Liver (tissue), 9 donors: ENCODE measurements around the gene PTPN6. TPM values are rescaled to one million over a fixed set of nuclear protein-coding genes. Genes with fewer than 3 reads are reported as not detected.

Experiments
- DNase-seq: peaks from one replicate; pipeline ENCODE4 v3.0.0-alpha.2; 2017; ENCODE audit warnings: low spot score
- H3K27ac ChIP-seq, 2 donors: one replicate each; pipeline ENCODE4 v1.7.0; 2013; ENCODE audit warnings: inconsistent platforms in 2 of 2, low read length in 2 of 2, control low read depth in 1 of 2, low read depth in 1 of 2, mild to moderate bottlenecking in 1 of 2
- H3K27me3 ChIP-seq, 4 donors: one replicate each; pipeline versions ENCODE4 v1.6.1 to v1.7.0; 2013; ENCODE audit warnings: low read length in 3 of 4, inconsistent platforms in 1 of 4, mild to moderate bottlenecking in 1 of 4, moderate library complexity in 1 of 4; ENCODE audit not compliant: control insufficient read depth in 4 of 4, insufficient read depth in 4 of 4
- H3K36me3 ChIP-seq, 4 donors: one replicate each; pipeline versions ENCODE4 v1.6.1 to v1.7.0; 2013; ENCODE audit warnings: low read length in 3 of 4, mild to moderate bottlenecking in 3 of 4, low read depth in 1 of 4, moderate library complexity in 1 of 4; ENCODE audit not compliant: control insufficient read depth in 4 of 4, insufficient read depth in 3 of 4
- H3K4me1 ChIP-seq, 4 donors: one replicate each; pipeline versions ENCODE4 v1.6.1 to v1.7.0; 2013; ENCODE audit warnings: low read length in 3 of 4, mild to moderate bottlenecking in 3 of 4, moderate library complexity in 1 of 4; ENCODE audit not compliant: control insufficient read depth in 4 of 4, insufficient read depth in 4 of 4
- H3K4me3 ChIP-seq, 3 donors: one replicate each; pipeline versions ENCODE4 v1.6.1 to v1.7.0; 2013; ENCODE audit warnings: low read length in 3 of 3, control low read depth in 1 of 3, low read depth in 1 of 3, mild to moderate bottlenecking in 1 of 3
- H3K9ac ChIP-seq, 2 donors: one replicate each; pipeline ENCODE4 v1.7.0; 2013; ENCODE audit warnings: low read length in 2 of 2, mild to moderate bottlenecking in 2 of 2, moderate library complexity in 2 of 2, control low read depth in 1 of 2, low read depth in 1 of 2
- H3K9me3 ChIP-seq, 4 donors: one replicate each; pipeline versions ENCODE4 v1.6.1 to v1.7.0; 2013; ENCODE audit warnings: low read length in 3 of 4; ENCODE audit not compliant: control insufficient read depth in 4 of 4
- ATF3 ChIP-seq: IDR thresholded peaks from 2 replicates; pipeline ENCODE4 v1.6.1; 2016; ENCODE audit warnings: antibody characterized with exemption
- CTCF ChIP-seq: fragments of 150-350 bp; IDR thresholded peaks from 2 replicates; pipeline ENCODE4 v1.5.1; 2017; ENCODE audit warnings: improper control_type of control experiment, low read depth, low read length; ENCODE audit not compliant: missing input control
- EGR1 ChIP-seq, 2 donors: IDR thresholded peaks; 2 replicates each; pipeline ENCODE4 v1.6.1; 2016 to 2018; ENCODE audit warnings: antibody characterized with exemption in 2 of 2, low read depth in 2 of 2
- FOXA1 ChIP-seq: IDR thresholded peaks from 2 replicates; pipeline ENCODE4 v1.6.1; 2016; ENCODE audit warnings: antibody characterized with exemption
- FOXA2 ChIP-seq: IDR thresholded peaks from 2 replicates; pipeline ENCODE4 v1.6.1; 2016; ENCODE audit warnings: antibody characterized with exemption
- GABPA ChIP-seq, 2 donors: IDR thresholded peaks in 1 of 2; conservative IDR thresholded peaks in 1 of 2; 2 replicates each; pipeline ENCODE4 v1.6.1; 2016; ENCODE audit warnings: antibody characterized with exemption in 2 of 2, mild to moderate bottlenecking in 1 of 2, moderate library complexity in 1 of 2
- HNF4A ChIP-seq, 2 donors: conservative IDR thresholded peaks; 2 replicates each; pipeline ENCODE4 v1.6.1; 2016; ENCODE audit warnings: antibody characterized with exemption in 2 of 2, mild to moderate bottlenecking in 2 of 2
- HNF4G ChIP-seq: IDR thresholded peaks from 2 replicates; pipeline ENCODE4 v1.6.1; 2016; ENCODE audit warnings: antibody characterized with exemption
- JUND ChIP-seq, 2 donors: IDR thresholded peaks; 2 replicates each; pipeline ENCODE4 v1.6.1; 2016; ENCODE audit warnings: antibody characterized with exemption in 2 of 2
- MAX ChIP-seq: IDR thresholded peaks from 2 replicates; pipeline ENCODE4 v1.6.1; 2016; ENCODE audit warnings: antibody characterized with exemption
- NR2F2 ChIP-seq: IDR thresholded peaks from 2 replicates; pipeline ENCODE4 v1.6.1; 2016; ENCODE audit warnings: antibody characterized with exemption
- RAD21 ChIP-seq, 2 donors: IDR thresholded peaks; 2 replicates each; pipeline ENCODE4 v1.6.1; 2016; ENCODE audit warnings: antibody characterized with exemption in 2 of 2, mild to moderate bottlenecking in 2 of 2
- REST ChIP-seq: IDR thresholded peaks from 2 replicates; pipeline ENCODE4 v1.6.1; 2016; ENCODE audit warnings: antibody characterized with exemption, mild to moderate bottlenecking
- RXRA ChIP-seq, 2 donors: IDR thresholded peaks; 2 replicates each; pipeline ENCODE4 v1.6.1; 2017 to 2018; ENCODE audit warnings: antibody characterized with exemption in 2 of 2, mild to moderate bottlenecking in 1 of 2
- SP1 ChIP-seq: IDR thresholded peaks from 2 replicates; pipeline ENCODE4 v1.6.1; 2018; ENCODE audit warnings: antibody characterized with exemption, mild to moderate bottlenecking
- TAF1 ChIP-seq: conservative IDR thresholded peaks from 2 replicates; pipeline ENCODE4 v1.6.1; 2016; ENCODE audit warnings: antibody characterized with exemption, mild to moderate bottlenecking
- YY1 ChIP-seq: IDR thresholded peaks from 2 replicates; pipeline ENCODE4 v1.6.1; 2016; ENCODE audit warnings: antibody characterized with exemption, mild to moderate bottlenecking
- ZBTB33 ChIP-seq: IDR thresholded peaks from 2 replicates; pipeline ENCODE4 v1.6.1; 2016; ENCODE audit warnings: antibody characterized with exemption
- WGBS: extraction: QIAGEN DNeasy Blood & Tissue Kit; methylation state at CpG from one replicate; pipeline ENCODE4 v1.1.7; 2013; 5-methylcytosine and 5-hydroxymethylcytosine counted together
- polyA plus RNA-seq, 2 donors: library from polyadenylated mRNA; stranded (reverse) in 1 of 2; unstranded in 1 of 2; fragments of 200-250 nt in 1 of 2; fragments of >200 nt in 1 of 2; fragmentation: Nextera tagmentation in 1 of 2; extraction: Ambion mirVana in 1 of 2; gene quantifications; one replicate each; pipeline versions ENCODE4 v1.2.1 to v1.2.3, GENCODE V29; 2013 to 2015
- total RNA-seq, 2 donors: library from RNA; depleted of rRNA; stranded (reverse); fragments of >200 nt; gene quantifications; one replicate each; pipeline ENCODE4 v1.2.3, GENCODE V29; 2014
- donor health status: healthy.
- donor health status: healthy.
- donor health status: healthy.
- donor health status: healthy.
- donor health status: healthy.

Gene PTPN6
- total and polyA plus RNA-seq, 4 donors, result 15.2 to 41.0 (median 19.6) TPM

GRCh38 chr12:6925540-6926279, 25.4 kb upstream of the PTPN6 start:
- Histone ChIP-seq H3K27me3 (no peaks in the 10 kb centered on the region), H3K4me1 (peaks cover 9 to 56% (median 48%) of the 10 kb centered on the region in 4 donors)
- WGBS, result 18% methylated on average over 8 of the region's 8 CpGs

More at GRCh38 chr12:6925540-6926279, 25.4 kb upstream of the PTPN6 start:
- Histone ChIP-seq H3K9ac (peak overlapping the region in 1 of 2 donors; percentile 51), H3K36me3 (no peaks in the 10 kb centered on the region), H3K4me3 (peak overlapping the region; percentile 14 to 55 (median 36)), H3K9me3 (no peaks in the 10 kb centered on the region), H3K27ac (peak overlapping the region; percentile 89 to 93)
- no peak for DNase-seq
- TF ChIP-seq FOXA2 (no peak), CTCF (peak; percentile 1), HNF4G (no peak), RXRA (IDR thresholded peaks at IDR 0.05) (peak in 1 of 2 donors; percentile 47), SP1 (peak; percentile 47), TAF1 (no peak), EGR1 (IDR thresholded peaks at IDR 0.05; ENCODE audit: low read depth in 2 of 2) (peak in 1 of 2 donors; percentile 27), REST (peak; percentile 72), MAX (no peak), RAD21 (IDR thresholded peaks at IDR 0.05) (peak; percentile 48 to 56), ZBTB33 (no peak), JUND (IDR thresholded peaks at IDR 0.05) (peak in 1 of 2 donors; percentile 81), FOXA1 (no peak), NR2F2 (no peak), YY1 (peak; percentile 54), GABPA (IDR thresholded peaks at IDR 0.05 in 1 of 2, conservative IDR thresholded peaks at IDR 0.05 in 1 of 2) (peak in 1 of 2 donors; percentile 62), ATF3 (no peak), HNF4A (conservative IDR thresholded peaks at IDR 0.05) (peak; percentile 45 to 67)
